Ascending aorta (tissue), 2 donors: ENCODE measurements around the gene CCL4. TPM values are rescaled to one million over a fixed set of nuclear protein-coding genes. Genes with fewer than 3 reads are reported as not detected.
"Not testable (repeated sequence)": the region's sequence is repeated elsewhere in the genome, so short reads cannot be mapped to it uniquely, and the experiment has no call there.

Experiments
- DNase-seq, 2 donors: peaks; one replicate each; pipeline ENCODE4 v3.0.0-alpha.2; 2019; ENCODE audit warnings: low spot score in 2 of 2
- H3K27ac ChIP-seq, 2 donors: fragments of 200-600 bp; sonication (generic); one replicate each; pipeline ENCODE4 v1.5.1; 2016 to 2017; ENCODE audit warnings: mild to moderate bottlenecking in 1 of 2
- H3K27me3 ChIP-seq: fragments of 200-600 bp; sonication (generic); one replicate; pipeline ENCODE4 v1.5.1; 2017
- H3K36me3 ChIP-seq, 2 donors: fragments of 200-600 bp; sonication (generic); one replicate each; pipeline ENCODE4 v1.5.1; 2016
- H3K4me1 ChIP-seq, 2 donors: fragments of 200-600 bp; sonication (generic); one replicate each; pipeline ENCODE4 v1.5.1; 2016 to 2017; ENCODE audit warnings: mild to moderate bottlenecking in 1 of 2
- H3K4me3 ChIP-seq, 2 donors: fragments of 200-600 bp; sonication (generic); one replicate each; pipeline ENCODE4 v1.5.1; 2016 to 2017; ENCODE audit warnings: mild to moderate bottlenecking in 1 of 2
- H3K9me3 ChIP-seq, 2 donors: fragments of 200-600 bp; sonication (generic); one replicate each; pipeline ENCODE4 v1.5.1; 2016
- CTCF ChIP-seq, 3 experiments: fragments of 200-600 bp in 2 of 3; fragments of 450-650 bp in 1 of 3; sonication (generic) in 2 of 3; IDR thresholded peaks; one replicate each; pipeline ENCODE4 v1.5.1; 2016 to 2019; ENCODE audit warnings: antibody characterized with exemption in 3 of 3, mild to moderate bottlenecking in 1 of 3, moderate library complexity in 1 of 3
- intact Hi-C: fragments of 100-400 bp; cut with DNase I; formaldehyde crosslinking; loops from one replicate; pipeline ENCODE4 v1.15.1; 2023
- total RNA-seq: library from RNA; depleted of rRNA; stranded (reverse); fragments of >200 nt; gene quantifications from one replicate; pipeline ENCODE4 v1.1.0, GENCODE V29; 2016

Gene CCL4
- total RNA-seq, 1 donor from 2014 or later, result not detected

DNA sequence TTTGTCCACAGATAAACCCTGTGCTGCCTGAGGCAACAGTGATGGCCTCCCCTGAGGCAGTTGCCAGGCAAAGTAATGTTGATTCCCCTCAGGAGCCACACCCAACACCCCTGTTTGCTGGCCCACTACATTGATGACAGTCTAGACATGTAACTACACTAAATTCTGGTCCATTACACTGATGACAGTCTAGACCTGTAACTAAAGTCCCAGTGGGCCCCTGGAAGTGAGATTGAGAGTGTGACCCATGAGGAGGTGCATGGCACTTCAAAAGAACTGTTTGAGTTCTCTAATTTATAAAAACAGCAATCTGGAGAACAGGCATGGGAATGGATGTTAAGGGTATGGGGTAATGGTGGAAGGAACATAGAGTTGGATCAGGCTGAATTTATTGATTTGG lies 8.9 kb downstream of the CCL4 start:
- Histone ChIP-seq H3K9me3 (no peaks in the 10 kb centered on the region), H3K27ac (no peak overlapping the region), H3K4me1 (no peaks in the 10 kb centered on the region), H3K27me3 (no peaks in the 10 kb centered on the region), H3K36me3 (no peaks in the 10 kb centered on the region), H3K4me3 (no peak overlapping the region)
- TF ChIP-seq CTCF (IDR thresholded peaks at IDR 0.05), result no peak
- intact Hi-C loops, result no loop called here
- DNase-seq, result no peak

GRCh38 chr17:36113131-36113530 lies 9.5 kb downstream of the CCL4 start:
- H3K4me1 ChIP-seq, intact Hi-C loops, H3K36me3 ChIP-seq, H3K9me3 ChIP-seq, H3K4me3 ChIP-seq, DNase-seq, H3K27me3 ChIP-seq, H3K27ac ChIP-seq: not testable (repeated sequence)

GRCh38 chr17:36114971-36115648 lies 11.5 kb downstream of the CCL4 start:
- intact Hi-C loops, H3K36me3 ChIP-seq, H3K4me1 ChIP-seq, H3K27ac ChIP-seq, H3K27me3 ChIP-seq, H3K9me3 ChIP-seq, H3K4me3 ChIP-seq, DNase-seq: not testable (repeated sequence)

DNA sequence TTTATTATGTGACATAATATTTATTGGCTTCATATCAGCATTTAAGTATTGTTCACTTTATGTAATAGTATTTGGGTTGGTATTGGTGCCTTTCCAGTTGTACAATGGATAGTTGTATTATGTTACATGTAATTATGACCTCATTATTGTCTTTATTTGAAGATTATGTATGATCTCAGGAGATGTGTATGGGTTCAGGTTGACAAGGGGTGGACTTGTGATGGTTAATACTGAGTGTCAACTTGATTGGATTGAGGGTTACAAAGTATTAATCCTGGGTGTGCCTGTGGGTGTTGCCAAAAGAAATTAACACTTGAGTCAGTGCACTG lies 12.0 kb downstream of the CCL4 start:
- H3K9me3 ChIP-seq, intact Hi-C loops, H3K4me1 ChIP-seq, H3K27me3 ChIP-seq, H3K4me3 ChIP-seq, H3K36me3 ChIP-seq, H3K27ac ChIP-seq, DNase-seq: not testable (repeated sequence)

GRCh38 chr17:36117505-36118382 lies 14.1 kb downstream of the CCL4 start:
- DNase-seq, result no peak
- H3K27me3 ChIP-seq, result no peaks in the 10 kb centered on the region
- H3K4me3 ChIP-seq, result no peak overlapping the region
- no peaks in the 10 kb centered on the region for H3K36me3 ChIP-seq
- H3K4me1 ChIP-seq, result no peaks in the 10 kb centered on the region
- no peaks in the 10 kb centered on the region for H3K9me3 ChIP-seq
- no peak for TF ChIP-seq CTCF (IDR thresholded peaks at IDR 0.05)
- H3K27ac ChIP-seq, result no peak overlapping the region
- intact Hi-C loops, result no loop called here

GRCh38 chr17:36118477-36119353 lies 15.1 kb downstream of the CCL4 start:
- Histone ChIP-seq H3K9me3 (no peaks in the 10 kb centered on the region), H3K27me3 (no peaks in the 10 kb centered on the region), H3K4me1 (no peaks in the 10 kb centered on the region), H3K36me3 (no peaks in the 10 kb centered on the region), H3K4me3 (no peak overlapping the region), H3K27ac (no peak overlapping the region)
- no peak for DNase-seq
- TF ChIP-seq CTCF (IDR thresholded peaks at IDR 0.05), result no peak
- intact Hi-C loops, result no loop called here

GRCh38 chr17:36120221-36120620 lies 16.6 kb downstream of the CCL4 start:
- intact Hi-C loops, result no loop called here
- no peaks in the 10 kb centered on the region for H3K27me3 ChIP-seq
- no peak overlapping the region for H3K4me3 ChIP-seq
- H3K9me3 ChIP-seq, result no peaks in the 10 kb centered on the region
- no peak overlapping the region for H3K27ac ChIP-seq
- no peaks in the 10 kb centered on the region for H3K36me3 ChIP-seq
- no peaks in the 10 kb centered on the region for H3K4me1 ChIP-seq
- DNase-seq, result no peak
- no peak for TF ChIP-seq CTCF (IDR thresholded peaks at IDR 0.05)

- DNase-seq, H3K27ac ChIP-seq, H3K27me3 ChIP-seq, H3K4me3 ChIP-seq, intact Hi-C loops, H3K4me1 ChIP-seq, H3K36me3 ChIP-seq, H3K9me3 ChIP-seq: not testable (repeated sequence)
These were observed 17.5 kb downstream of the CCL4 start for GRCh38 chr17:36121099-36121498.
